KMS-11 (cell line): ENCODE data around the gene TRMU.
A peak's percentile ranks its signal among the peaks of the same experiment; 100 is the strongest.

ENCODE experiments used
- H2AFZ ChIP-seq: fragments of 200-600 bp; sonication (generic); 2 replicates; pipeline ENCODE4 v1.6.1; 2016; ENCODE audit warnings: antibody characterized with exemption, mixed run types, low read depth
- H3K27ac ChIP-seq: fragments of 200-600 bp; sonication (generic); 2 replicates; pipeline ENCODE4 v1.6.1; 2016; ENCODE audit warnings: mild to moderate bottlenecking, mixed run types
- H3K27me3 ChIP-seq: fragments of 200-600 bp; sonication (generic); 2 replicates; pipeline ENCODE4 v1.6.1; 2017; ENCODE audit warnings: mild to moderate bottlenecking, low read depth, mixed run types, moderate library complexity; ENCODE audit not compliant: insufficient read depth
- H3K36me3 ChIP-seq: fragments of 200-600 bp; sonication (generic); 2 replicates; pipeline ENCODE4 v1.6.1; 2017; ENCODE audit warnings: mild to moderate bottlenecking, mixed run types; ENCODE audit not compliant: insufficient read depth
- H3K4me1 ChIP-seq: fragments of 200-600 bp; sonication (generic); 2 replicates; pipeline ENCODE4 v1.6.1; 2016; ENCODE audit warnings: mild to moderate bottlenecking, low read depth, mixed run types; ENCODE audit not compliant: poor library complexity, severe bottlenecking
- H3K4me2 ChIP-seq: fragments of 200-600 bp; sonication (generic); 2 replicates; pipeline ENCODE4 v1.7.0; 2016; ENCODE audit warnings: mild to moderate bottlenecking, mixed run types
- H3K4me3 ChIP-seq: fragments of 200-600 bp; sonication (generic); IDR thresholded peaks from 2 replicates; pipeline ENCODE4 v1.6.1; 2017; ENCODE audit warnings: low read depth, low read length, mixed read lengths; ENCODE audit not compliant: insufficient read depth
- H3K79me2 ChIP-seq: fragments of 200-600 bp; sonication (generic); 2 replicates; pipeline ENCODE4 v1.6.1; 2016; ENCODE audit warnings: low read depth, mixed run types; ENCODE audit not compliant: insufficient read depth
- H3K9ac ChIP-seq: fragments of 200-600 bp; sonication (generic); 2 replicates; pipeline ENCODE4 v1.6.1; 2016; ENCODE audit warnings: mild to moderate bottlenecking, mixed run types
- H4K20me1 ChIP-seq: fragments of 200-600 bp; sonication (generic); 2 replicates; pipeline ENCODE4 v1.6.1; 2016; ENCODE audit warnings: mild to moderate bottlenecking, mixed run types; ENCODE audit not compliant: insufficient read depth
- CTCF ChIP-seq: fragments of 200-600 bp; sonication (generic); conservative IDR thresholded peaks from 2 replicates; pipeline ENCODE4 v1.6.1; 2017; ENCODE audit warnings: low read depth, mild to moderate bottlenecking, antibody characterized with exemption, low read length, moderate library complexity, mixed read lengths

TRMU gene

GRCh38 chr22:46336119-46337078, 885 bp downstream of the TRMU start:
- peak overlapping the region; percentile 40 for H3K27ac ChIP-seq
- peaks cover 26% of the 10 kb centered on the region for H3K4me1 ChIP-seq
- no peaks in the 10 kb centered on the region for H4K20me1 ChIP-seq
- peak overlapping the region; percentile 93 for H3K4me2 ChIP-seq
- H3K36me3 ChIP-seq, result no peaks in the 10 kb centered on the region
- H3K79me2 ChIP-seq, result peaks cover 26% of the 10 kb centered on the region
- peak overlapping the region; percentile 59; the same call in 1 of the 2 replicates for H3K9ac ChIP-seq
- H3K4me3 ChIP-seq, result no peak overlapping the region
- H2AFZ ChIP-seq, result peak overlapping the region; percentile 78
- no peak for TF ChIP-seq CTCF
- H3K27me3 ChIP-seq, result no peaks in the 10 kb centered on the region

GRCh38 chr22:46337870-46338269, 2.4 kb downstream of the TRMU start:
- Histone ChIP-seq H3K4me1 (peaks cover 26% of the 10 kb centered on the region), H3K36me3 (no peaks in the 10 kb centered on the region), H3K4me3 (no peak overlapping the region), H3K27ac (no peak overlapping the region), H4K20me1 (no peaks in the 10 kb centered on the region), H3K27me3 (no peaks in the 10 kb centered on the region), H3K79me2 (peaks cover 26% of the 10 kb centered on the region), H3K9ac (no peak overlapping the region), H3K4me2 (no peak overlapping the region), H2AFZ (no peak overlapping the region)
- no peak for TF ChIP-seq CTCF

DNA sequence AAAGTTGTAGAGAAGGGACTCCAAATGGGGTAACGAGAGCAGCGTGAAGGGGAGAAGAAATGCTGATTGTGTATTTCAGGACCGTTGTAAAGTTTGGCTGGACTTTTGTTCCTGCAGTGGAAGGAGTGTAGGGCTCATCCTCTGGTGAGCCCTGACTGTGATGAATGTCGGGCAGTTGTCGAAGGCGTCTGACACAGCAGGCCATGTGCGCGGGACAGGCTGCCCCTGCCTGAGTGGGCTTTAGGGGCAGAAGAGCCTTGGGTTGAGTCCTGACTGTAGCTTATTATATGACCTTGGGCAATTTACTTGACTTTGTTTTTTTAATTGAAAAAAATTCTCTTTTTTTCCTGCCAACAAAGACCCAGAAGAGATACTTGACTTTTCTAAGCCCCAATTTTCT, 3.1 kb downstream of the TRMU start:
- Histone ChIP-seq H3K27me3 (no peaks in the 10 kb centered on the region), H3K79me2 (peaks cover 26% of the 10 kb centered on the region), H3K4me2 (no peak overlapping the region), H4K20me1 (no peaks in the 10 kb centered on the region), H2AFZ (no peak overlapping the region), H3K4me3 (no peak overlapping the region), H3K4me1 (peaks cover 18% of the 10 kb centered on the region), H3K9ac (no peak overlapping the region), H3K27ac (no peak overlapping the region), H3K36me3 (no peaks in the 10 kb centered on the region)
- TF ChIP-seq CTCF, result no peak

- H3K27me3 ChIP-seq, result no peaks in the 10 kb centered on the region
- TF ChIP-seq CTCF, result no peak
- no peak overlapping the region for H3K4me2 ChIP-seq
- H3K79me2 ChIP-seq, result peaks cover 26% of the 10 kb centered on the region
- no peaks in the 10 kb centered on the region for H4K20me1 ChIP-seq
- no peak overlapping the region for H2AFZ ChIP-seq
- no peak overlapping the region for H3K9ac ChIP-seq
- H3K4me3 ChIP-seq, result no peak overlapping the region
- H3K27ac ChIP-seq, result no peak overlapping the region
- peaks cover 9% of the 10 kb centered on the region for H3K4me1 ChIP-seq
- no peaks in the 10 kb centered on the region for H3K36me3 ChIP-seq
Measured at GRCh38 chr22:46339956-46340355, 4.4 kb downstream of the TRMU start.
